Hepatocyte (in vitro differentiated cells): ENCODE results near the gene COL4A2. TPM values are rescaled to one million over a fixed set of nuclear protein-coding genes. Genes with fewer than 3 reads are reported as not detected.
"Not testable (repeated sequence)": the region's sequence is repeated elsewhere in the genome, so short reads cannot be mapped to it uniquely, and the experiment has no call there.

Experiments used
- DNase-seq: peaks from one replicate; pipeline ENCODE4 v3.0.0-alpha.2; 2016; ENCODE audit warnings: low spot score
- H2AFZ ChIP-seq: fragments of 200-600 bp; sonication (generic); 2 replicates; pipeline ENCODE4 v1.6.0; 2016; ENCODE audit warnings: antibody characterized with exemption, mild to moderate bottlenecking
- H3K27ac ChIP-seq: fragments of 200-600 bp; sonication (generic); 2 replicates; pipeline ENCODE4 v1.5.1; 2016; ENCODE audit warnings: mild to moderate bottlenecking
- H3K27me3 ChIP-seq: fragments of 200-600 bp; sonication (generic); 2 replicates; pipeline ENCODE4 v1.6.1; 2016
- H3K36me3 ChIP-seq: fragments of 200-600 bp; sonication (generic); replicated peaks from 2 replicates; pipeline ENCODE4 v1.5.1; 2016; ENCODE audit warnings: low read depth; ENCODE audit not compliant: insufficient read depth
- H3K4me1 ChIP-seq: fragments of 200-600 bp; sonication (generic); 2 replicates; pipeline ENCODE4 v1.5.1; 2016; ENCODE audit warnings: mild to moderate bottlenecking, moderate library complexity; ENCODE audit not compliant: insufficient read depth
- H3K4me2 ChIP-seq: fragments of 200-600 bp; sonication (generic); 2 replicates; pipeline ENCODE4 v1.6.0; 2016
- H3K4me3 ChIP-seq: fragments of 200-600 bp; sonication (generic); 2 replicates; pipeline ENCODE4 v1.5.1; 2016; ENCODE audit warnings: mild to moderate bottlenecking
- H3K79me2 ChIP-seq: fragments of 200-600 bp; sonication (generic); 2 replicates; pipeline ENCODE4 v1.6.0; 2017; ENCODE audit warnings: mild to moderate bottlenecking
- H3K9me2 ChIP-seq: fragments of 200-600 bp; sonication (generic); replicated peaks from 2 replicates; pipeline ENCODE4 v1.6.0; 2017; ENCODE audit warnings: mild to moderate bottlenecking; ENCODE audit not compliant: insufficient read depth
- H3K9me3 ChIP-seq: fragments of 200-600 bp; sonication (generic); 2 replicates; pipeline ENCODE4 v1.5.1; 2016; ENCODE audit warnings: low read depth, mild to moderate bottlenecking
- H4K20me1 ChIP-seq: fragments of 200-600 bp; sonication (generic); 2 replicates; pipeline ENCODE4 v1.6.0; 2016; ENCODE audit warnings: mild to moderate bottlenecking; ENCODE audit not compliant: insufficient read depth, poor library complexity, severe bottlenecking
- CTCF ChIP-seq: fragments of 200-600 bp; sonication (generic); IDR thresholded peaks from 2 replicates; pipeline ENCODE4 v1.5.1; 2016; ENCODE audit warnings: antibody characterized with exemption, mild to moderate bottlenecking; ENCODE audit not compliant: poor library complexity
- EZH2 ChIP-seq: fragments of 200-600 bp; sonication (generic); IDR thresholded peaks from 2 replicates; pipeline ENCODE4 v1.6.1; 2016; ENCODE audit warnings: antibody characterized with exemption, mild to moderate bottlenecking, borderline replicate concordance
- EZH2phosphoT487 ChIP-seq: fragments of 200-600 bp; sonication (generic); IDR thresholded peaks from one replicate; pipeline ENCODE4 v1.6.1; 2018; ENCODE audit warnings: antibody characterized with exemption, mild to moderate bottlenecking, low read depth, moderate library complexity; ENCODE audit not compliant: unreplicated experiment, severe bottlenecking
- WGBS: methylation state at CpG from one replicate; pipeline ENCODE4 v1.1.6; 2016; ENCODE audit warnings: low lambda C conversion rate; ENCODE audit errors: missing lambda C conversion rate; 5-methylcytosine and 5-hydroxymethylcytosine counted together
- polyA plus RNA-seq: library from polyadenylated mRNA; unstranded; fragments of >200 nt; fragmentation: Nextera tagmentation; extraction: Ambion mirVana; gene quantifications from 2 replicates; pipeline ENCODE4 v1.2.1, GENCODE V29; 2016
- total RNA-seq: library from RNA; depleted of rRNA; stranded (reverse); fragments of >200 nt; gene quantifications from 2 replicates; pipeline ENCODE4 v1.2.3, GENCODE V29; 2014

COL4A2 gene
- total and polyA plus RNA-seq, 2 experiments from 2014 or later, result 171 to 221 TPM

- TF ChIP-seq CTCF (no peak), EZH2 (no peak), EZH2phosphoT487 (no peak)
- Histone ChIP-seq H3K27ac (peak overlapping the region; percentile 15), H3K9me2 (no peaks in the 10 kb centered on the region), H4K20me1 (no peaks in the 10 kb centered on the region), H3K4me1 (no peaks in the 10 kb centered on the region), H3K27me3 (no peaks in the 10 kb centered on the region), H2AFZ (no peak overlapping the region), H3K79me2 (peaks cover 82% of the 10 kb centered on the region), H3K4me2 (no peak overlapping the region), H3K36me3 (no peaks in the 10 kb centered on the region), H3K9me3 (no peaks in the 10 kb centered on the region), H3K4me3 (no peak overlapping the region)
- 46% methylated on average over 2 of the region's 2 CpGs for WGBS
- no peak for DNase-seq
Observed at GRCh38 chr13:110320645-110321044, 13.6 kb downstream of the COL4A2 start.

- not testable (repeated sequence) for H3K27ac ChIP-seq
- H3K79me2 ChIP-seq, result peaks cover 82% of the 10 kb centered on the region
Observed at GRCh38 chr13:110321573-110321972, 14.5 kb downstream of the COL4A2 start.

GRCh38 chr13:110322126-110322827 is 15.2 kb downstream of the COL4A2 start:
- no peak for DNase-seq
- Histone ChIP-seq H3K27ac (no peak overlapping the region), H3K4me1 (peaks cover 5% of the 10 kb centered on the region), H3K36me3 (no peaks in the 10 kb centered on the region), H3K79me2 (peaks cover 77% of the 10 kb centered on the region), H3K27me3 (no peaks in the 10 kb centered on the region), H4K20me1 (no peaks in the 10 kb centered on the region), H3K9me3 (no peaks in the 10 kb centered on the region), H3K4me2 (no peak overlapping the region), H3K9me2 (no peaks in the 10 kb centered on the region), H3K4me3 (no peak overlapping the region), H2AFZ (no peak overlapping the region)
- TF ChIP-seq EZH2phosphoT487 (no peak), CTCF (no peak), EZH2 (no peak)
- WGBS, result 88% methylated on average over 16 of the region's 16 CpGs

More at GRCh38 chr13:110321573-110321972, 14.5 kb downstream of the COL4A2 start:
- H3K4me3 ChIP-seq, DNase-seq, H3K9me2 ChIP-seq, H3K27me3 ChIP-seq, H3K36me3 ChIP-seq, H2AFZ ChIP-seq, H4K20me1 ChIP-seq, H3K4me2 ChIP-seq, H3K4me1 ChIP-seq, H3K9me3 ChIP-seq: not testable (repeated sequence)
- 90% methylated on average over 3 of the region's 3 CpGs for WGBS

DNA sequence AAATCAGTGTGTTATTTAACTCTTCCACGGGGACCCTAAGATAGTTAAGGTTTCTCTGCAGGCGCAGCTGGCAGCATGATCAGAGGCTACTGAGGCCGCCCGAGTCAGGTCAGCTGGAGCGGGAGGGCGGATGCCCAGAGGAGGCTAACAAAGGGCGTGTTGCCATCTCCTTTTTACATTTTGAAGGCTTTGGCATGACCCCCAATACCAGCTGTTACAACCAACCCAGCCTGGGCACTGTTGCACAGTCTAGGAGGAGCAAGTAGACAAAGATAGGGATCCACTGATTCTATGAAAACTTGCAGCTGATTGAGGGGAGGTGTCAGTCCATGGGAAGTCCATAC is 15.7 kb downstream of the COL4A2 start:
- no peaks in the 10 kb centered on the region for H3K27me3 ChIP-seq
- H2AFZ ChIP-seq, result no peak overlapping the region
- H3K9me2 ChIP-seq, result no peaks in the 10 kb centered on the region
- H4K20me1 ChIP-seq, result no peaks in the 10 kb centered on the region
- H3K4me2 ChIP-seq, result no peak overlapping the region
- no peak overlapping the region for H3K4me3 ChIP-seq
- no peak for DNase-seq
- peaks cover 5% of the 10 kb centered on the region for H3K4me1 ChIP-seq
- H3K79me2 ChIP-seq, result peaks cover 76% of the 10 kb centered on the region
- WGBS, result 98% methylated on average over 7 of the region's 7 CpGs
- TF ChIP-seq CTCF (no peak), EZH2 (no peak), EZH2phosphoT487 (no peak)
- no peaks in the 10 kb centered on the region for H3K9me3 ChIP-seq
- H3K36me3 ChIP-seq, result no peaks in the 10 kb centered on the region
- no peak overlapping the region for H3K27ac ChIP-seq
